ENCODE results near the gene TBX20. TPM values are rescaled to one million over a fixed set of nuclear protein-coding genes. Genes with fewer than 3 reads are reported as not detected.

The TBX20 gene
- total RNA-seq, 3 donors from 2014 or later (not counting 1 experiment from before 2014, with no cell fraction given), result not detected

DNA sequence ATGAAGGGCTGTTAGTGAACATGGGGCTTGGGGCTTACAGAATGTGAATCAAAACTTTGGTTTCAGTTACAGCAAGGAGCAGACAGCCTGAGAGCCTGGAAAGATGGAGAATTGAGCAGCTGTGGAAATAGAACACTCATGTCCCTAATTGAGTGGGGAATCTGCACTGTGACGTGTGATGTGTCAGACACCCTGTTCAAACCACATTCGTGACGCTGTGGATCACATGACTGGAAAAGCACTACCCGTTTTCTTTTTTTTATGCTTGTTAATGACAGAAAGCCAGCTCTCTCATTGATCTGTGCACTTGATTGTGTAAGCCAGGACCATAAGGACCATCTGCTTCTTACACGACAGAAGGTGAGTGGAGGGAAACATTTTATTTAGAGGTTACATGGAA, 15.1 kb upstream of the TBX20 start:
- ATAC-seq, result no peak
- TF ChIP-seq, protein P1, sequence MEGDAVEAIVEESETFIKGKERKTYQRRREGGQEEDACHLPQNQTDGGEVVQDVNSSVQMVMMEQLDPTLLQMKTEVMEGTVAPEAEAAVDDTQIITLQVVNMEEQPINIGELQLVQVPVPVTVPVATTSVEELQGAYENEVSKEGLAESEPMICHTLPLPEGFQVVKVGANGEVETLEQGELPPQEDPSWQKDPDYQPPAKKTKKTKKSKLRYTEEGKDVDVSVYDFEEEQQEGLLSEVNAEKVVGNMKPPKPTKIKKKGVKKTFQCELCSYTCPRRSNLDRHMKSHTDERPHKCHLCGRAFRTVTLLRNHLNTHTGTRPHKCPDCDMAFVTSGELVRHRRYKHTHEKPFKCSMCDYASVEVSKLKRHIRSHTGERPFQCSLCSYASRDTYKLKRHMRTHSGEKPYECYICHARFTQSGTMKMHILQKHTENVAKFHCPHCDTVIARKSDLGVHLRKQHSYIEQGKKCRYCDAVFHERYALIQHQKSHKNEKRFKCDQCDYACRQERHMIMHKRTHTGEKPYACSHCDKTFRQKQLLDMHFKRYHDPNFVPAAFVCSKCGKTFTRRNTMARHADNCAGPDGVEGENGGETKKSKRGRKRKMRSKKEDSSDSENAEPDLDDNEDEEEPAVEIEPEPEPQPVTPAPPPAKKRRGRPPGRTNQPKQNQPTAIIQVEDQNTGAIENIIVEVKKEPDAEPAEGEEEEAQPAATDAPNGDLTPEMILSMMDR (IDR thresholded peaks at IDR 0.05), result no peak
- no peak overlapping the region for H3K4me3 Mint-ChIP-seq
- no peak overlapping the region for H3K27ac Mint-ChIP-seq
- H3K36me3 Mint-ChIP-seq, result no peaks in the 10 kb centered on the region
- Histone ChIP-seq H3K27me3 (ENCODE audit: control insufficient read depth, insufficient read depth, low read length) (peaks cover 9% of the 10 kb centered on the region), H3K9me3 (ENCODE audit: control insufficient read depth, insufficient read depth, low read length) (no peaks in the 10 kb centered on the region), H3K4me1 (ENCODE audit: control insufficient read depth, insufficient read depth, low read length) (no peaks in the 10 kb centered on the region), H3K27ac (ENCODE audit: low read length) (no peak overlapping the region), H3K36me3 (ENCODE audit: control insufficient read depth, insufficient read depth, low read length) (no peaks in the 10 kb centered on the region), H3K4me3 (ENCODE audit: low read length) (no peak overlapping the region)
- no peaks in the 10 kb centered on the region for H3K9me3 Mint-ChIP-seq
- DNase-seq, result no peak
- WGBS (ENCODE audit: insufficient coverage), result 64% methylated on average over 5 of the region's 5 CpGs
- H3K4me1 Mint-ChIP-seq, result no peaks in the 10 kb centered on the region
- H3K27me3 Mint-ChIP-seq (ENCODE audit: low read depth in 2 of 2), result peaks cover 26 to 67% of the 10 kb centered on the region in 2 donors
- intact Hi-C loops (cut with micrococcal nuclease), result no loop called here

- Histone ChIP-seq H3K4me1 (ENCODE audit: control insufficient read depth, insufficient read depth, low read length) (no peaks in the 10 kb centered on the region), H3K9me3 (ENCODE audit: control insufficient read depth, insufficient read depth, low read length) (no peaks in the 10 kb centered on the region), H3K4me3 (ENCODE audit: low read length) (no peak overlapping the region), H3K27me3 (ENCODE audit: control insufficient read depth, insufficient read depth, low read length) (peaks cover 11% of the 10 kb centered on the region), H3K27ac (ENCODE audit: low read length) (no peak overlapping the region), H3K36me3 (ENCODE audit: control insufficient read depth, insufficient read depth, low read length) (no peaks in the 10 kb centered on the region)
- TF ChIP-seq, protein P1 (IDR thresholded peaks at IDR 0.05), result no peak
- Mint-ChIP-seq H3K36me3 (no peaks in the 10 kb centered on the region), H3K4me3 (no peak overlapping the region), H3K9me3 (no peaks in the 10 kb centered on the region), H3K4me1 (no peaks in the 10 kb centered on the region), H3K27ac (no peak overlapping the region), H3K27me3 (ENCODE audit: low read depth in 2 of 2) (peaks cover 29 to 67% of the 10 kb centered on the region in 2 donors)
- intact Hi-C loops (cut with micrococcal nuclease), result no loop called here
- ATAC-seq (no peak), DNase-seq (no peak)
Measured at GRCh38 chr7:35267411-35267810, 13.5 kb upstream of the TBX20 start.

DNA sequence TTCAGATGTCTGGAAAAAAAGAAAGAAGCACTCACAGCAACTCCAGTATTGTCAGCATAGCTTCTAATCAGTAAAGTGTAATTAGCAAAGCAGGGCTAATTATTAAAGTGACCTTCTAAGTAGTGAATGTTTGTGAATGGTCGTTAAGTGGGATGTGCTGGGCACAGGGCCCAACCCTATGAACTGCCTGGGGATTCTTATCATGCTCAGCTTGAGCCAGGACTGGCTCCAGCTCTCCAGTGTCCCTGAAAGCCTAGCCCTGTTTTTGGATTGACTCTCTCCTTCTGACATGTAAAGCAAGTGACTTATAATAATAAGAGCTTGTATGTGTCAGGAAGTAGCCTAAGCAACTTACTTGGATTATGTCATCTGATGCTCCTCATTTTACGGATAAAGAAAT, 9.5 kb upstream of the TBX20 start:
- Mint-ChIP-seq H3K27me3 (ENCODE audit: low read depth in 2 of 2) (peaks cover 47 to 79% of the 10 kb centered on the region in 2 donors), H3K27ac (no peak overlapping the region), H3K36me3 (no peaks in the 10 kb centered on the region), H3K4me1 (peaks cover 0 to 5% of the 10 kb centered on the region in 2 donors), H3K4me3 (no peak overlapping the region), H3K9me3 (no peaks in the 10 kb centered on the region)
- Histone ChIP-seq H3K4me3 (ENCODE audit: low read length) (no peak overlapping the region), H3K27ac (ENCODE audit: low read length) (no peak overlapping the region), H3K36me3 (ENCODE audit: control insufficient read depth, insufficient read depth, low read length) (no peaks in the 10 kb centered on the region), H3K27me3 (ENCODE audit: control insufficient read depth, insufficient read depth, low read length) (peaks cover 15% of the 10 kb centered on the region), H3K4me1 (ENCODE audit: control insufficient read depth, insufficient read depth, low read length) (no peaks in the 10 kb centered on the region), H3K9me3 (ENCODE audit: control insufficient read depth, insufficient read depth, low read length) (no peaks in the 10 kb centered on the region)
- TF ChIP-seq, protein P1 (IDR thresholded peaks at IDR 0.05), result no peak
- DNase-seq, result no peak
- intact Hi-C loops (cut with micrococcal nuclease), result no loop called here
- ATAC-seq, result no peak
- WGBS (ENCODE audit: insufficient coverage), result 44% methylated on average over 2 of the region's 2 CpGs

DNA sequence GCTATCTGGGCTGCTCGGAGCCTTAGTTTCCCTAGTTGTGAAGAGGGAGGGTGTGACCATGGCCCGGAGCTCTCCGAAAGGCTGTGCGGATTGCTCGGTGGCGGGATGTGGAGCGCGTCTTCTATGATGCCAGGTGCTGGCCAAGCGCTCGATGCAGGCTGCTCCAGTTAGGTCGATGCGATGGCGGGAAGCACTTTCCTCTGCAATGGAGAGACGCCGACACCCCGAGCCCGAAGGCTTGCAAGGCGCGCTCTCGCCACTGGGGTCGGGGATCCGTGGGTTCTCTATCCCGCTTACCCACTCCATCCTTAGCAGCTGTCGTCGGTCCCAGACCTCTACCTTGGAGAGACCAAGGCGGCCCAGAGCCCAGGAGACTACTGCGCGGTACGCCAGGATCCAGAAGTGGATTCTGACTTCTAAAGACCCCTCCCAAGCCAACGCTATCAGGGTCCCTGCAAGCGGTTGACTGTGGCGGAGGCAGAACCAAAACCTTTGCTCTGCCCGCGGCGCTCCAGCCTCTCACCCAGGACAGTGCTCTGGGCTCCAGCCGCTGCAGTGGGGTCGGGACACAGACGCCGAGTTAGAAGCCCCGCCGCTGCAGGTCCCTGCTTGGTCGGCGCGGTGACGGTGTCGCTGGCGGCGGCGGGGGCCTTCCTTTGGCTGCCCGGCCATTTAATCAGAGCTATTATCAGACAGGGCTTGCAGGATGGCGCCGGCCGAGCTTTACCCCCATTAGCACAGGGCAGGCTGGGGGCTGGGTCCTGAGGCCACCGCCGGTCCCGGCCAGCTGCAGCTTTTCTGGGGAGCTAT, 7.8 kb upstream of the TBX20 start:
- H3K27me3 Mint-ChIP-seq (ENCODE audit: low read depth in 2 of 2), result peaks cover 57 to 78% of the 10 kb centered on the region in 2 donors
- H3K4me3 Mint-ChIP-seq, result no peak overlapping the region
- Histone ChIP-seq H3K27ac (ENCODE audit: low read length) (no peak overlapping the region), H3K36me3 (ENCODE audit: control insufficient read depth, insufficient read depth, low read length) (no peaks in the 10 kb centered on the region), H3K4me1 (ENCODE audit: control insufficient read depth, insufficient read depth, low read length) (no peaks in the 10 kb centered on the region), H3K9me3 (ENCODE audit: control insufficient read depth, insufficient read depth, low read length) (no peaks in the 10 kb centered on the region), H3K27me3 (ENCODE audit: control insufficient read depth, insufficient read depth, low read length) (peaks cover 26% of the 10 kb centered on the region), H3K4me3 (ENCODE audit: low read length) (no peak overlapping the region)
- DNase-seq (no peak), ATAC-seq (no peak)
- TF ChIP-seq, protein P1 (IDR thresholded peaks at IDR 0.05), result no peak
- H3K27ac Mint-ChIP-seq, result no peak overlapping the region
- intact Hi-C loops (cut with micrococcal nuclease), result no loop called here
- WGBS (ENCODE audit: insufficient coverage), result 6% methylated on average over 56 of the region's 56 CpGs
- no peaks in the 10 kb centered on the region for H3K9me3 Mint-ChIP-seq
- no peaks in the 10 kb centered on the region for H3K36me3 Mint-ChIP-seq
- H3K4me1 Mint-ChIP-seq, result peaks cover 0 to 8% of the 10 kb centered on the region in 2 donors
